K562 (cell line): Measurements from ENCODE around the gene CCDC68. TPM values are rescaled to one million over a fixed set of nuclear protein-coding genes. Genes with fewer than 3 reads are reported as not detected.
A peak's percentile ranks its signal among the peaks of the same experiment; 100 is the strongest.

Source experiments
- ARID1B ChIP-seq: fragments of 450-650 bp; IDR thresholded peaks from 2 replicates; pipeline ENCODE4 v1.6.1; 2016; ENCODE audit warnings: antibody characterized with exemption, mild to moderate bottlenecking, inconsistent platforms
- ARID3A ChIP-seq: IDR thresholded peaks from 2 replicates; pipeline ENCODE4 v1.6.1; 2012; ENCODE audit warnings: low read depth, low read length, improper control_type of control experiment, borderline replicate concordance
- ATF4 ChIP-seq: fragments of 450-650 bp; formaldehyde crosslinking; IDR thresholded peaks from 2 replicates; pipeline ENCODE4 v1.4.0; 2022; ENCODE audit warnings: mild to moderate bottlenecking, moderate library complexity
- CBFA2T3 ChIP-seq: fragments of 450-650 bp; IDR thresholded peaks from 2 replicates; pipeline ENCODE4 v1.6.1; 2017
- CBX3 ChIP-seq, 2 experiments: IDR thresholded peaks; 1 replicate in 1 of 2; 2 replicates in 1 of 2; pipeline ENCODE4 v1.6.1; 2012; ENCODE audit warnings: inconsistent platforms in 2 of 2, low read length in 2 of 2, borderline replicate concordance in 1 of 2, control low read depth in 1 of 2
- CCAR2 ChIP-seq: fragments of 200-400 bp; formaldehyde crosslinking; IDR thresholded peaks from 2 replicates; pipeline ENCODE4 v1.6.1; 2017; ENCODE audit warnings: mild to moderate bottlenecking, low read depth, low read length
- CEBPB ChIP-seq: fragments of 450-650 bp; IDR thresholded peaks from 2 replicates; pipeline ENCODE4 v1.6.1; 2016; ENCODE audit warnings: missing genetic modification characterization, missing compliant biosample characterization
- CREB1 ChIP-seq, 2 experiments: sonication (generic) in 1 of 2; formaldehyde crosslinking in 1 of 2; IDR thresholded peaks; 2 replicates each; pipeline versions ENCODE4 v1.6.1 to v1.8.0; 2012 to 2022; ENCODE audit warnings: inconsistent platforms in 1 of 2, mild to moderate bottlenecking in 1 of 2, missing genetic modification reagents in 1 of 2, moderate library complexity in 1 of 2
- DACH1 ChIP-seq: fragments of 450-650 bp; IDR thresholded peaks from 2 replicates; pipeline ENCODE4 v1.6.1; 2018; ENCODE audit not compliant: partially characterized antibody
- E4F1 ChIP-seq: fragments of 250-450 bp; sonication (Bioruptor Pico); IDR thresholded peaks from 2 replicates; pipeline ENCODE4 v1.5.0; 2021; ENCODE audit warnings: mild to moderate bottlenecking, borderline replicate concordance
- HBP1 ChIP-seq: fragments of 450-650 bp; formaldehyde crosslinking; IDR thresholded peaks from 2 replicates; pipeline ENCODE4 v1.4.0; 2022; ENCODE audit warnings: missing genetic modification characterization
- JUNB ChIP-seq: fragments of 450-650 bp; formaldehyde crosslinking; conservative IDR thresholded peaks from 2 replicates; pipeline ENCODE4 v1.4.0; 2020; ENCODE audit warnings: mild to moderate bottlenecking
- NFIX ChIP-seq: fragments of 250-450 bp; sonication (Bioruptor Pico); IDR thresholded peaks from 2 replicates; pipeline ENCODE4 v1.4.0; 2020; ENCODE audit warnings: low read depth, mild to moderate bottlenecking, moderate library complexity
- PHB ChIP-seq: fragments of 250-450 bp; sonication (Bioruptor Pico); IDR thresholded peaks from 2 replicates; pipeline ENCODE4 v1.5.0; 2021
- PTBP1 ChIP-seq: fragments of 200-400 bp; formaldehyde crosslinking; IDR thresholded peaks from 2 replicates; pipeline ENCODE4 v1.6.1; 2017; ENCODE audit warnings: low read depth, low read length
- PURB ChIP-seq: sonication (generic); formaldehyde crosslinking; IDR thresholded peaks from 2 replicates; pipeline ENCODE4 v1.9.0; 2021; ENCODE audit warnings: low read depth, mild to moderate bottlenecking, missing genetic modification reagents
- RFX5 ChIP-seq: IDR thresholded peaks from 2 replicates; pipeline ENCODE4 v1.6.1; 2011; ENCODE audit warnings: low read depth, mild to moderate bottlenecking, improper control_type of control experiment, low read length
- SAP30 ChIP-seq: fragments of 200-600 bp; sonication (generic); IDR thresholded peaks from 2 replicates; pipeline ENCODE4 v1.6.1; 2012; ENCODE audit warnings: borderline replicate concordance, low read depth, mild to moderate bottlenecking, moderate library complexity, low read length, control low read depth, inconsistent platforms; ENCODE audit not compliant: insufficient read depth, poor library complexity, severe bottlenecking
- SRSF1 ChIP-seq: fragments of 200-400 bp; formaldehyde crosslinking; IDR thresholded peaks from 2 replicates; pipeline ENCODE4 v1.6.1; 2017; ENCODE audit warnings: mild to moderate bottlenecking, low read depth, low read length, moderate library complexity
- SRSF3 ChIP-seq: fragments of 200-400 bp; formaldehyde crosslinking; IDR thresholded peaks from 2 replicates; pipeline ENCODE4 v1.6.1; 2016; ENCODE audit warnings: mild to moderate bottlenecking, low read length, moderate library complexity; ENCODE audit not compliant: insufficient read depth
- ZKSCAN1 ChIP-seq: fragments of 150-350 bp; IDR thresholded peaks from 2 replicates; pipeline ENCODE4 v1.6.1; 2016; ENCODE audit warnings: low read depth, low read length
- ZKSCAN3 ChIP-seq: fragments of 250-450 bp; sonication (Bioruptor Pico); IDR thresholded peaks from 2 replicates; pipeline ENCODE4 v1.4.0; 2020
- ZNF24 ChIP-seq: fragments of 450-650 bp; IDR thresholded peaks from 2 replicates; pipeline ENCODE4 v1.6.1; 2016
- polyA plus RNA-seq, 8 experiments: library from polyadenylated mRNA; depleted of rRNA in 4 of 8; stranded (reverse) in 5 of 8; unstranded in 3 of 8; fragments of >200 nt; fragmentation: Nextera tagmentation in 2 of 8; fragmentation: Illumina TruSeq in 1 of 8; extraction: Ambion mirVana in 2 of 8; extraction: Trizol in 1 of 8; gene quantifications; 2 replicates each; pipeline versions ENCODE4 v1.2.1 to v1.2.3, GENCODE V29; 2011 to 2014; ENCODE audit warnings: inconsistent platforms in 1 of 8, missing spikeins in 1 of 8
- total RNA-seq, 7 experiments: library from RNA; depleted of rRNA in 6 of 7; stranded (reverse); fragments of >200 nt in 6 of 7; fragmentation: Illumina TruSeq in 2 of 7; extraction: Trizol in 2 of 7; gene quantifications; 2 replicates each; pipeline versions ENCODE4 v1.2.1 to v1.2.3, GENCODE V29; 2011 to 2021; ENCODE audit warnings: low replicate concordance in 1 of 7

The CCDC68 gene
- total and polyA plus RNA-seq, 9 of the 15 experiments (the other 6 are each of a cell fraction or from before 2014, with no cell fraction given), result 0.28 to 4.5 (median 1.4) TPM

GRCh38 chr18:54946149-54946581, 13.1 kb downstream of the CCDC68 start (continued):
- TF ChIP-seq ATF4 (CRISPR knock-in tag) (no peak), ZKSCAN1 (no peak), ZKSCAN3 (no peak), PURB (no peak), CBX3 (IDR thresholded peaks at IDR 0.05; ENCODE audit: borderline replicate concordance in 1 of 2, low read length in 2 of 2) (0 out of 3 replicates have a peak, but pooled peaks of 1 of the 2 experiments have one; percentile 27), SRSF1 (no peak), DACH1 (no peak), PHB (no peak), ARID1B (peak; percentile 80), CREB1 (IDR thresholded peaks at IDR 0.05) (peak; percentile 62; the same call in 1 of the 2 replicates), CREB1 (CRISPR knock-in tag; IDR thresholded peaks at IDR 0.05) (no peak), JUNB (CRISPR knock-in tag) (no peak), ZNF24 (no peak), CBFA2T3 (peak; percentile 79), CEBPB (tag) (peak; percentile 89), E4F1 (CRISPR knock-in tag) (no peak), RFX5 (no peak), SAP30 (no peak), PTBP1 (no peak), CCAR2 (no peak), NFIX (no peak), ARID3A (peak; percentile 69; the same call in 1 of the 2 replicates), SRSF3 (no peak), HBP1 (CRISPR knock-in tag) (no peak)
